Type B pancreatic cell (in vitro differentiated cells): ENCODE results near the gene GRIP2. TPM values are rescaled to one million over a fixed set of nuclear protein-coding genes. Genes with fewer than 3 reads are reported as not detected.

ENCODE experiments used
- DNase-seq: peaks from one replicate; pipeline ENCODE4 v3.0.0; 2021; ENCODE audit warnings: mixed read lengths; ENCODE audit not compliant: unreplicated experiment; ENCODE audit errors: extremely low spot score
- H3K27ac Mint-ChIP-seq: 2 replicates; pipeline ENCODE4 v1.8.0; 2021; ENCODE audit warnings: mild to moderate bottlenecking, mixed read lengths
- H3K27me3 Mint-ChIP-seq: 2 replicates; pipeline ENCODE4 v1.8.0; 2021; ENCODE audit warnings: mixed read lengths
- H3K36me3 Mint-ChIP-seq: 2 replicates; pipeline ENCODE4 v1.8.0; 2021; ENCODE audit warnings: mixed read lengths
- H3K4me1 Mint-ChIP-seq: one replicate; pipeline ENCODE4 v1.8.0; 2021; ENCODE audit warnings: mixed read lengths; ENCODE audit not compliant: unreplicated experiment
- H3K4me3 Mint-ChIP-seq: 2 replicates; pipeline ENCODE4 v1.8.0; 2021; ENCODE audit warnings: mild to moderate bottlenecking, mixed read lengths
- H3K9me3 Mint-ChIP-seq: 2 replicates; pipeline ENCODE4 v1.8.0; 2021; ENCODE audit warnings: mixed read lengths
- CTCF ChIP-seq: fragments of 200-600 bp; sonication (generic); conservative IDR thresholded peaks from 2 replicates; pipeline ENCODE4 v1.5.0; 2021; ENCODE audit warnings: antibody characterized with exemption, mild to moderate bottlenecking
- total RNA-seq: library from RNA; stranded (reverse); gene quantifications from 2 replicates; pipeline ENCODE4 v1.2.1, GENCODE V29; 2021; ENCODE audit warnings: low replicate concordance

Gene GRIP2
- total RNA-seq, 1 donor from 2014 or later = 5.6 TPM

GRCh38 chr3:14573706-14574105, 33.6 kb upstream of the GRIP2 start:
- no peak for TF ChIP-seq CTCF
- DNase-seq = no peak
- Mint-ChIP-seq H3K27me3 (peaks cover 10% of the 10 kb centered on the region), H3K4me3 (no peak overlapping the region), H3K27ac (no peak overlapping the region), H3K9me3 (no peaks in the 10 kb centered on the region), H3K36me3 (no peaks in the 10 kb centered on the region), H3K4me1 (peaks cover 7% of the 10 kb centered on the region)

- H3K9me3 Mint-ChIP-seq = no peaks in the 10 kb centered on the region
- DNase-seq = no peak
- no peaks in the 10 kb centered on the region for H3K36me3 Mint-ChIP-seq
- no peak overlapping the region for H3K27ac Mint-ChIP-seq
- H3K27me3 Mint-ChIP-seq = peaks cover 6% of the 10 kb centered on the region
- TF ChIP-seq CTCF = no peak
- peaks cover 13% of the 10 kb centered on the region for H3K4me1 Mint-ChIP-seq
- no peak overlapping the region for H3K4me3 Mint-ChIP-seq
These were observed 30.7 kb upstream of the GRIP2 start for GRCh38 chr3:14570864-14571263.

GRCh38 chr3:14570089-14570488, 29.9 kb upstream of the GRIP2 start:
- peaks cover 6% of the 10 kb centered on the region for H3K27me3 Mint-ChIP-seq
- H3K36me3 Mint-ChIP-seq = no peaks in the 10 kb centered on the region
- no peaks in the 10 kb centered on the region for H3K9me3 Mint-ChIP-seq
- no peak overlapping the region for H3K27ac Mint-ChIP-seq
- H3K4me1 Mint-ChIP-seq = peaks cover 13% of the 10 kb centered on the region
- DNase-seq = no peak
- H3K4me3 Mint-ChIP-seq = no peak overlapping the region
- no peak for TF ChIP-seq CTCF

GRCh38 chr3:14569474-14570000, 29.4 kb upstream of the GRIP2 start:
- Mint-ChIP-seq H3K27me3 (peaks cover 8% of the 10 kb centered on the region), H3K4me1 (peaks cover 18% of the 10 kb centered on the region), H3K27ac (no peak overlapping the region), H3K9me3 (no peaks in the 10 kb centered on the region), H3K4me3 (no peak overlapping the region), H3K36me3 (no peaks in the 10 kb centered on the region)
- TF ChIP-seq CTCF = no peak
- no peak for DNase-seq

GRCh38 chr3:14568269-14568668, 28.1 kb upstream of the GRIP2 start:
- Mint-ChIP-seq H3K4me1 (peaks cover 20% of the 10 kb centered on the region), H3K9me3 (no peaks in the 10 kb centered on the region), H3K27ac (no peak overlapping the region), H3K27me3 (peaks cover 8% of the 10 kb centered on the region), H3K36me3 (no peaks in the 10 kb centered on the region), H3K4me3 (no peak overlapping the region)
- no peak for TF ChIP-seq CTCF
- no peak for DNase-seq

GRCh38 chr3:14566812-14567211, 26.7 kb upstream of the GRIP2 start:
- TF ChIP-seq CTCF = no peak
- no peaks in the 10 kb centered on the region for H3K36me3 Mint-ChIP-seq
- no peak overlapping the region for H3K27ac Mint-ChIP-seq
- no peak overlapping the region for H3K4me3 Mint-ChIP-seq
- DNase-seq = no peak
- peaks cover 18% of the 10 kb centered on the region for H3K27me3 Mint-ChIP-seq
- H3K9me3 Mint-ChIP-seq = no peaks in the 10 kb centered on the region
- H3K4me1 Mint-ChIP-seq = peaks cover 33% of the 10 kb centered on the region
